Measurements from ENCODE around the gene TRPT1. TPM values are rescaled to one million over a fixed set of nuclear protein-coding genes. Genes with fewer than 3 reads are reported as not detected.
A peak's percentile ranks its signal among the peaks of the same experiment; 100 is the strongest.

Gene TRPT1
- polyA plus RNA-seq, 2 of the 4 experiments (the other 2 are of a cell fraction) = 18.6 to 28.5 TPM

DNA sequence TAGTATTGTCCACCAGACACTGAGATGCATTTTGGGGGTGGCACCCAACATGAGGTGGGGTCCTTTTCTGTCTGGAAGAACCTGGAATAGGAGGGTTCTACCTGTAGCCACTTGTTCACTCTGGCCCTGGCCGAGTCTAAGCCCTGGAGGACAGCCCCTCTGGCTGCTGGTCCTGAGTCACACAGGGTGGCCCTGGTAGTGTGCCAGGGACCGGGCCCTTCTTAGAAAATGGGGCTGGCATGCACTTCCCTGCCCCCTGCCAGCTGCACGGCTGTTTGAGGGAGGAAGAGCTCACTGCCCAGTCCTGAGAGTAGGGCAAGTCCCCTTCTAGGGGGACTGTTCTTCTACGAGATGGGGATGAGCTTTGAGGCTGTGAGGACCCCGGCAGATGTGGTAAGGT is 27.5 kb upstream of the TRPT1 start:
- peak overlapping the region; percentile 98; the same call in 2 of the 3 replicates for H3K4me2 ChIP-seq
- H3K4me1 ChIP-seq = peaks cover 24% of the 10 kb centered on the region
- no peak overlapping the region for H3K4me3 ChIP-seq
- no peaks in the 10 kb centered on the region for H3K9me3 ChIP-seq
- no peak for FAIRE-seq
- TF ChIP-seq GATA3 (IDR thresholded peaks at IDR 0.05; ENCODE audit: borderline replicate concordance) = no peak
- TF ChIP-seq RFX5 (IDR thresholded peaks at IDR 0.05) = no peak
- TF ChIP-seq MAFK (IDR thresholded peaks at IDR 0.05; ENCODE audit: partially characterized antibody) = no peak
- TF ChIP-seq ZFP36 (IDR thresholded peaks at IDR 0.05; ENCODE audit: borderline replicate concordance, partially characterized antibody) = no peak
- TF ChIP-seq, protein P1, sequence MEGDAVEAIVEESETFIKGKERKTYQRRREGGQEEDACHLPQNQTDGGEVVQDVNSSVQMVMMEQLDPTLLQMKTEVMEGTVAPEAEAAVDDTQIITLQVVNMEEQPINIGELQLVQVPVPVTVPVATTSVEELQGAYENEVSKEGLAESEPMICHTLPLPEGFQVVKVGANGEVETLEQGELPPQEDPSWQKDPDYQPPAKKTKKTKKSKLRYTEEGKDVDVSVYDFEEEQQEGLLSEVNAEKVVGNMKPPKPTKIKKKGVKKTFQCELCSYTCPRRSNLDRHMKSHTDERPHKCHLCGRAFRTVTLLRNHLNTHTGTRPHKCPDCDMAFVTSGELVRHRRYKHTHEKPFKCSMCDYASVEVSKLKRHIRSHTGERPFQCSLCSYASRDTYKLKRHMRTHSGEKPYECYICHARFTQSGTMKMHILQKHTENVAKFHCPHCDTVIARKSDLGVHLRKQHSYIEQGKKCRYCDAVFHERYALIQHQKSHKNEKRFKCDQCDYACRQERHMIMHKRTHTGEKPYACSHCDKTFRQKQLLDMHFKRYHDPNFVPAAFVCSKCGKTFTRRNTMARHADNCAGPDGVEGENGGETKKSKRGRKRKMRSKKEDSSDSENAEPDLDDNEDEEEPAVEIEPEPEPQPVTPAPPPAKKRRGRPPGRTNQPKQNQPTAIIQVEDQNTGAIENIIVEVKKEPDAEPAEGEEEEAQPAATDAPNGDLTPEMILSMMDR (IDR thresholded peaks at IDR 0.05) = no peak
- TF ChIP-seq HOXB13 (CRISPR knock-in tag; IDR thresholded peaks at IDR 0.05; ENCODE audit: low read depth) = no peak
- no peak for TF ChIP-seq ZC3H11A (IDR thresholded peaks at IDR 0.05)
- TF ChIP-seq CHD4 (IDR thresholded peaks at IDR 0.05; ENCODE audit: borderline replicate concordance) = no peak
- no peak for TF ChIP-seq CHD2 (IDR thresholded peaks at IDR 0.05; ENCODE audit: low read length, partially characterized antibody)
- TF ChIP-seq, protein P2, sequence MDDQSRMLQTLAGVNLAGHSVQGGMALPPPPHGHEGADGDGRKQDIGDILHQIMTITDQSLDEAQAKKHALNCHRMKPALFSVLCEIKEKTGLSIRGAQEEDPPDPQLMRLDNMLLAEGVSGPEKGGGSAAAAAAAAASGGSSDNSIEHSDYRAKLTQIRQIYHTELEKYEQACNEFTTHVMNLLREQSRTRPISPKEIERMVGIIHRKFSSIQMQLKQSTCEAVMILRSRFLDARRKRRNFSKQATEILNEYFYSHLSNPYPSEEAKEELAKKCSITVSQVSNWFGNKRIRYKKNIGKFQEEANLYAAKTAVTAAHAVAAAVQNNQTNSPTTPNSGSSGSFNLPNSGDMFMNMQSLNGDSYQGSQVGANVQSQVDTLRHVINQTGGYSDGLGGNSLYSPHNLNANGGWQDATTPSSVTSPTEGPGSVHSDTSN (IDR thresholded peaks at IDR 0.05) = no peak
- TF ChIP-seq HOXB5 (CRISPR knock-in tag; IDR thresholded peaks at IDR 0.05) = no peak
- TF ChIP-seq, protein P3, sequence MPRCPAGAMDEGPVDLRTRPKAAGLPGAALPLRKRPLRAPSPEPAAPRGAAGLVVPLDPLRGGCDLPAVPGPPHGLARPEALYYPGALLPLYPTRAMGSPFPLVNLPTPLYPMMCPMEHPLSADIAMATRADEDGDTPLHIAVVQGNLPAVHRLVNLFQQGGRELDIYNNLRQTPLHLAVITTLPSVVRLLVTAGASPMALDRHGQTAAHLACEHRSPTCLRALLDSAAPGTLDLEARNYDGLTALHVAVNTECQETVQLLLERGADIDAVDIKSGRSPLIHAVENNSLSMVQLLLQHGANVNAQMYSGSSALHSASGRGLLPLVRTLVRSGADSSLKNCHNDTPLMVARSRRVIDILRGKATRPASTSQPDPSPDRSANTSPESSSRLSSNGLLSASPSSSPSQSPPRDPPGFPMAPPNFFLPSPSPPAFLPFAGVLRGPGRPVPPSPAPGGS (IDR thresholded peaks at IDR 0.05) = no peak
- TF ChIP-seq SREBF2 (IDR thresholded peaks at IDR 0.05) = no peak
- no peak for TF ChIP-seq CBX2 (IDR thresholded peaks at IDR 0.05; ENCODE audit: borderline replicate concordance, low read depth)
- TF ChIP-seq, protein P4, sequence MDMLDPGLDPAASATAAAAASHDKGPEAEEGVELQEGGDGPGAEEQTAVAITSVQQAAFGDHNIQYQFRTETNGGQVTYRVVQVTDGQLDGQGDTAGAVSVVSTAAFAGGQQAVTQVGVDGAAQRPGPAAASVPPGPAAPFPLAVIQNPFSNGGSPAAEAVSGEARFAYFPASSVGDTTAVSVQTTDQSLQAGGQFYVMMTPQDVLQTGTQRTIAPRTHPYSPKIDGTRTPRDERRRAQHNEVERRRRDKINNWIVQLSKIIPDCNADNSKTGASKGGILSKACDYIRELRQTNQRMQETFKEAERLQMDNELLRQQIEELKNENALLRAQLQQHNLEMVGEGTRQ (IDR thresholded peaks at IDR 0.05) = no peak
- no peak for TF ChIP-seq BHLHE40 (IDR thresholded peaks at IDR 0.05; ENCODE audit: low read depth, low read length)
- TF ChIP-seq RARB (CRISPR knock-in tag; IDR thresholded peaks at IDR 0.05) = no peak
- no peak for TF ChIP-seq EP300 (IDR thresholded peaks at IDR 0.05)
- CTCF ChIA-PET = interaction anchor here (1.2 to 6.4 kb wide), 3 partner anchors 15 to 49 kb away, joined by 3 to 76 read pairs (median 4); partner anchors contain the start of genes CATSPERZ and ESRRA
- DNase-seq (ENCODE audit: low read depth in 1 of 2, low spot score in 1 of 2) = no peak
- no peak overlapping the region for H3K27ac ChIP-seq
- no peak for ATAC-seq
- WGBS (ENCODE audit: missing lambda C conversion rate) = 65% methylated on average over 5 of the region's 5 CpGs
- POLR2A ChIA-PET = no interaction called here

DNA sequence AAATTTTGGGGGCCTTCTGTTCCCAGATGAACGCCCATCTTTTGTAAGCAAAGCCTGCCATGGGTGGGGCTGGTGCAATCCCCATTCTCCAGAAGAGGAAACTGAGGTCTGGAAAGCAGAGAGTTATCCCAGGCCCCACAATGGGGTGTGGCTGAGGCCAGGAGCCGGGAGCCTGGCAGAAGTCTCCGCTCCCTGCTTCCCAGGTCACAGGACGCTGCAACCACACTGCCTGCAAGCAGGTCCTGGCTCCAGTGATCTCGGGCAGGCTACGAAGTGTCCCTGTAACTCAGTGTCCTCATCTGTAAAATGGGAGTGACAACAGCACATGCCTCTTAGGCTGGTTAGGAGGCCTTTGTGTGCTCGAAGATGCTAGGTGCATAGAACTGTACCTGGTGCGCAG is 27.1 kb upstream of the TRPT1 start:
- POLR2A ChIA-PET = interaction anchor here (1.5 kb wide), 1 partner anchor 12 kb away, joined by 5 read pairs; the partner anchor contains the start of gene FKBP2
- WGBS (ENCODE audit: missing lambda C conversion rate) = 66% methylated on average over 8 of the region's 8 CpGs
- FAIRE-seq (no peak), DNase-seq (ENCODE audit: low read depth in 1 of 2, low spot score in 1 of 2) (no peak), ATAC-seq (no peak)
- H3K4me3 ChIP-seq = no peak overlapping the region
- peaks cover 27% of the 10 kb centered on the region for H3K4me1 ChIP-seq
- TF ChIP-seq KDM1A (IDR thresholded peaks at IDR 0.05; ENCODE audit: low read depth) = peak; percentile 74; the same call in 1 of the 2 replicates
- TF ChIP-seq, protein P5, sequence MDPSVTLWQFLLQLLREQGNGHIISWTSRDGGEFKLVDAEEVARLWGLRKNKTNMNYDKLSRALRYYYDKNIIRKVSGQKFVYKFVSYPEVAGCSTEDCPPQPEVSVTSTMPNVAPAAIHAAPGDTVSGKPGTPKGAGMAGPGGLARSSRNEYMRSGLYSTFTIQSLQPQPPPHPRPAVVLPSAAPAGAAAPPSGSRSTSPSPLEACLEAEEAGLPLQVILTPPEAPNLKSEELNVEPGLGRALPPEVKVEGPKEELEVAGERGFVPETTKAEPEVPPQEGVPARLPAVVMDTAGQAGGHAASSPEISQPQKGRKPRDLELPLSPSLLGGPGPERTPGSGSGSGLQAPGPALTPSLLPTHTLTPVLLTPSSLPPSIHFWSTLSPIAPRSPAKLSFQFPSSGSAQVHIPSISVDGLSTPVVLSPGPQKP (IDR thresholded peaks at IDR 0.05; ENCODE audit: low read depth, low read length) = no peak
- H3K27ac ChIP-seq = peak overlapping the region in 1 of 2 experiments; percentile 94; a peak in 3 of 6 replicates
- no peaks in the 10 kb centered on the region for H3K9me3 ChIP-seq
- peak overlapping the region; percentile 98 for H3K4me2 ChIP-seq
- CTCF ChIA-PET = interaction anchor here (0.5 to 12.2 kb wide), 7 partner anchors 12 to 1436 kb away, joined by 4 to 220 read pairs (median 14); partner anchors contain the start of genes CATSPERZ, ESRRA and KCNK4

Measured in A549 (cell line).